OCI-LY1 (cell line): ENCODE results near the gene GRAP2.

ENCODE experiments used
- H2AFZ ChIP-seq: fragments of 200-600 bp; sonication (generic), shearing (Covaris generic); 2 replicates; pipeline ENCODE4 v1.6.0; 2014; ENCODE audit warnings: antibody characterized with exemption, mild to moderate bottlenecking, low read length
- H3F3A ChIP-seq: fragments of 200-600 bp; sonication (generic), shearing (Covaris generic); 2 replicates; pipeline ENCODE4 v1.6.0; 2014; ENCODE audit warnings: mild to moderate bottlenecking, antibody characterized with exemption, low read length, moderate library complexity; ENCODE audit not compliant: insufficient read depth
- H3K27ac ChIP-seq: fragments of 200-600 bp; sonication (generic); 2 replicates; pipeline ENCODE4 v1.5.1; 2014; ENCODE audit warnings: low read length, mixed run types, mild to moderate bottlenecking, low read depth; ENCODE audit not compliant: poor library complexity, severe bottlenecking
- H3K27me3 ChIP-seq: fragments of 200-600 bp; sonication (generic); 2 replicates; pipeline ENCODE4 v1.6.0; 2014; ENCODE audit warnings: antibody characterized with exemption, mild to moderate bottlenecking, low read length, moderate library complexity; ENCODE audit not compliant: insufficient read depth
- H3K36me3 ChIP-seq: fragments of 200-600 bp; sonication (generic); 2 replicates; pipeline ENCODE4 v1.6.1; 2014; ENCODE audit warnings: mild to moderate bottlenecking, antibody characterized with exemption, low read length, moderate library complexity, mixed read lengths; ENCODE audit not compliant: insufficient read depth
- H3K4me1 ChIP-seq: fragments of 200-600 bp; sonication (generic); 2 replicates; pipeline ENCODE4 v1.5.1; 2014; ENCODE audit warnings: mild to moderate bottlenecking, low read length, moderate library complexity; ENCODE audit not compliant: insufficient read depth, severe bottlenecking
- H3K4me2 ChIP-seq: fragments of 200-600 bp; sonication (generic), shearing (Covaris generic); 2 replicates; pipeline ENCODE4 v1.6.1; 2014; ENCODE audit warnings: low read length
- H3K4me3 ChIP-seq: fragments of 200-600 bp; sonication (generic); 2 replicates; pipeline ENCODE4 v1.5.1; 2014; ENCODE audit warnings: low read length, low read depth, mild to moderate bottlenecking, mixed read lengths; ENCODE audit not compliant: poor library complexity, severe bottlenecking
- H3K79me2 ChIP-seq: fragments of 200-600 bp; shearing (Covaris generic); 2 replicates; pipeline ENCODE4 v1.6.1; 2016; ENCODE audit warnings: mixed run types, low read length, mixed read lengths; ENCODE audit not compliant: insufficient read depth
- H3K9ac ChIP-seq: fragments of 200-600 bp; sonication (generic), shearing (Covaris generic); 2 replicates; pipeline ENCODE4 v1.6.1; 2014; ENCODE audit warnings: mild to moderate bottlenecking, low read length, mixed read lengths
- H3K9me2 ChIP-seq: fragments of 200-600 bp; sonication (generic), shearing (Covaris generic); 2 replicates; pipeline ENCODE4 v1.6.1; 2014; ENCODE audit warnings: low read depth, mild to moderate bottlenecking, low read length, mixed read lengths
- H3K9me3 ChIP-seq: fragments of 200-600 bp; shearing (Covaris generic); 2 replicates; pipeline ENCODE4 v1.6.1; 2014; ENCODE audit warnings: low read length, mixed read lengths
- H4K20me1 ChIP-seq: fragments of 200-600 bp; sonication (generic), shearing (Covaris generic); 2 replicates; pipeline ENCODE4 v1.6.0; 2016; ENCODE audit warnings: mild to moderate bottlenecking, low read length; ENCODE audit not compliant: insufficient read depth
- CTCF ChIP-seq: fragments of 200-600 bp; sonication (generic), shearing (Covaris generic); IDR thresholded peaks from 2 replicates; pipeline ENCODE4 v1.5.1; 2017; ENCODE audit warnings: mild to moderate bottlenecking, antibody characterized with exemption, low read length, moderate library complexity, mixed read lengths
- EZH2 ChIP-seq: fragments of 200-600 bp; sonication (generic), shearing (Covaris generic); IDR thresholded peaks from 2 replicates; pipeline ENCODE4 v1.8.0; 2017; ENCODE audit warnings: borderline replicate concordance, mixed run types, mild to moderate bottlenecking, antibody characterized with exemption, low read length, moderate library complexity, mixed read lengths

The GRAP2 gene

GRCh38 chr22:39928536-39929520 lies 27.9 kb downstream of the GRAP2 start:
- TF ChIP-seq CTCF (no peak), EZH2 (no peak)
- Histone ChIP-seq H4K20me1 (no peaks in the 10 kb centered on the region), H2AFZ (no peak overlapping the region), H3K27me3 (no peaks in the 10 kb centered on the region), H3F3A (no peaks in the 10 kb centered on the region), H3K27ac (no peak overlapping the region), H3K9me3 (no peaks in the 10 kb centered on the region), H3K36me3 (no peaks in the 10 kb centered on the region), H3K9ac (no peak overlapping the region), H3K4me1 (no peaks in the 10 kb centered on the region), H3K79me2 (no peaks in the 10 kb centered on the region), H3K4me2 (no peak overlapping the region), H3K4me3 (no peak overlapping the region), H3K9me2 (no peaks in the 10 kb centered on the region)

- no peak overlapping the region for H3K4me3 ChIP-seq
- H3K27ac ChIP-seq = no peak overlapping the region
- TF ChIP-seq EZH2 = no peak
- no peak for TF ChIP-seq CTCF
- H3K4me1 ChIP-seq = no peaks in the 10 kb centered on the region
- H3K36me3 ChIP-seq = no peaks in the 10 kb centered on the region
- H3F3A ChIP-seq = no peaks in the 10 kb centered on the region
- H4K20me1 ChIP-seq = no peaks in the 10 kb centered on the region
- no peak overlapping the region for H3K4me2 ChIP-seq
- H3K9ac ChIP-seq = no peak overlapping the region
- H3K79me2 ChIP-seq = no peaks in the 10 kb centered on the region
- H2AFZ ChIP-seq = no peak overlapping the region
- H3K9me3 ChIP-seq = no peaks in the 10 kb centered on the region
- no peaks in the 10 kb centered on the region for H3K9me2 ChIP-seq
- H3K27me3 ChIP-seq = no peaks in the 10 kb centered on the region; the same call in 1 of the 2 replicates
These were observed 30.4 kb downstream of the GRAP2 start for GRCh38 chr22:39931251-39931650.

GRCh38 chr22:39932166-39932565 lies 31.3 kb downstream of the GRAP2 start:
- Histone ChIP-seq H3K9me2 (no peaks in the 10 kb centered on the region), H3K79me2 (no peaks in the 10 kb centered on the region), H3F3A (no peaks in the 10 kb centered on the region), H3K27me3 (no peaks in the 10 kb centered on the region; the same call in 1 of the 2 replicates), H3K4me2 (no peak overlapping the region), H3K9me3 (no peaks in the 10 kb centered on the region), H3K4me1 (no peaks in the 10 kb centered on the region), H3K4me3 (no peak overlapping the region), H2AFZ (no peak overlapping the region), H3K9ac (no peak overlapping the region), H3K36me3 (no peaks in the 10 kb centered on the region), H4K20me1 (no peaks in the 10 kb centered on the region), H3K27ac (no peak overlapping the region)
- TF ChIP-seq EZH2 = no peak
- no peak for TF ChIP-seq CTCF
